WTC11 (cell line): ENCODE measurements around the gene LRRC8C. TPM values are rescaled to one million over a fixed set of nuclear protein-coding genes. Genes with fewer than 3 reads are reported as not detected.

ENCODE experiments used
- ATAC-seq: fragments of 200-7000 bp; cut with Tn5 transposase; 2 replicates; pipeline ENCODE4 v1.10.0; 2021; ENCODE audit warnings: mild to moderate bottlenecking, moderate library complexity
- CTCF ChIA-PET: fragments of 300-600 bp; sonication (Branson Sonifier 250); formaldehyde crosslinking; loops from one replicate; lab custom pipeline; 2021; ENCODE audit warnings: antibody characterized with exemption; lab: Charles Lee
- POLR2A ChIA-PET: fragments of 350-600 bp; sonication (Branson Sonifier 250); formaldehyde crosslinking; loops from one replicate; lab custom pipeline; 2021; ENCODE audit warnings: antibody characterized with exemption; lab: Charles Lee
- DNase-seq: peaks from one replicate; pipeline ENCODE4 v3.0.0; 2021; ENCODE audit warnings: low spot score
- H3K27ac Mint-ChIP-seq: 2 replicates; pipeline ENCODE4 v1.8.0; 2021; ENCODE audit warnings: mixed read lengths
- H3K27me3 Mint-ChIP-seq: 2 replicates; pipeline ENCODE4 v1.8.0; 2021; ENCODE audit warnings: low read depth, mild to moderate bottlenecking, moderate library complexity, mixed read lengths
- H3K36me3 Mint-ChIP-seq: 2 replicates; pipeline ENCODE4 v1.8.0; 2021; ENCODE audit warnings: mixed read lengths
- H3K4me1 Mint-ChIP-seq: 2 replicates; pipeline ENCODE4 v1.8.0; 2022; ENCODE audit warnings: mixed read lengths
- H3K4me3 Mint-ChIP-seq: 2 replicates; pipeline ENCODE4 v1.8.0; 2021; ENCODE audit warnings: mild to moderate bottlenecking, moderate library complexity, mixed read lengths
- H3K9me3 Mint-ChIP-seq: 2 replicates; pipeline ENCODE4 v1.8.0; 2021; ENCODE audit warnings: mixed read lengths
- ATF1 ChIP-seq: sonication (generic); formaldehyde crosslinking; IDR thresholded peaks from 2 replicates; pipeline ENCODE4 v1.8.1; 2023; ENCODE audit warnings: mild to moderate bottlenecking, moderate library complexity, missing genetic modification reagents
- CREB1 ChIP-seq: sonication (generic); formaldehyde crosslinking; IDR thresholded peaks from 2 replicates; pipeline ENCODE4 v1.8.0; 2023; ENCODE audit warnings: mild to moderate bottlenecking, missing genetic modification reagents
- ERG ChIP-seq: fragments of 250-450 bp; sonication (Bioruptor Pico); IDR thresholded peaks from 2 replicates; pipeline ENCODE4 v1.8.0; 2021; ENCODE audit warnings: mild to moderate bottlenecking
- ESRRA ChIP-seq: sonication (generic); formaldehyde crosslinking; IDR thresholded peaks from 2 replicates; pipeline ENCODE4 v1.8.1; 2022; ENCODE audit warnings: mild to moderate bottlenecking, missing genetic modification reagents, borderline replicate concordance
- ETV6 ChIP-seq: sonication (generic); formaldehyde crosslinking; IDR thresholded peaks from 2 replicates; pipeline ENCODE4 v1.8.1; 2022; ENCODE audit warnings: mild to moderate bottlenecking, missing genetic modification reagents
- IRF2 ChIP-seq: sonication (generic); formaldehyde crosslinking; IDR thresholded peaks from 2 replicates; pipeline ENCODE4 v1.8.0; 2022; ENCODE audit warnings: low read depth, missing genetic modification reagents, borderline replicate concordance
- JAZF1 ChIP-seq: fragments of 250-450 bp; sonication (Bioruptor Pico); IDR thresholded peaks from 2 replicates; pipeline ENCODE4 v1.9.0; 2021; ENCODE audit warnings: moderate library complexity, mild to moderate bottlenecking, inconsistent platforms
- NFATC4 ChIP-seq: fragments of 250-450 bp; sonication (Bioruptor Pico); IDR thresholded peaks from 2 replicates; pipeline ENCODE4 v1.9.0; 2021; ENCODE audit warnings: mild to moderate bottlenecking
- NFYB ChIP-seq: sonication (generic); formaldehyde crosslinking; conservative IDR thresholded peaks from 2 replicates; pipeline ENCODE4 v1.8.0; 2022; ENCODE audit warnings: low read depth, missing genetic modification reagents
- NR3C1 ChIP-seq: sonication (generic); formaldehyde crosslinking; conservative IDR thresholded peaks from 2 replicates; pipeline ENCODE4 v1.8.1; 2023; ENCODE audit warnings: low read depth, mild to moderate bottlenecking, missing genetic modification reagents
- SOX15 ChIP-seq: fragments of 250-450 bp; sonication (Bioruptor Pico); IDR thresholded peaks from 2 replicates; pipeline ENCODE4 v1.9.0; 2021; ENCODE audit warnings: mild to moderate bottlenecking
- STAT6 ChIP-seq: sonication (generic); formaldehyde crosslinking; conservative IDR thresholded peaks from 2 replicates; pipeline ENCODE4 v1.8.1; 2023; ENCODE audit warnings: mild to moderate bottlenecking, low read depth, missing genetic modification reagents, moderate library complexity
- TCF7 ChIP-seq: sonication (generic); formaldehyde crosslinking; IDR thresholded peaks from 2 replicates; pipeline ENCODE4 v1.8.0; 2022; ENCODE audit warnings: mild to moderate bottlenecking, low read depth, missing genetic modification reagents, moderate library complexity
- USF2 ChIP-seq: sonication (generic); formaldehyde crosslinking; IDR thresholded peaks from 2 replicates; pipeline ENCODE4 v1.8.1; 2023; ENCODE audit warnings: mild to moderate bottlenecking, missing genetic modification reagents, moderate library complexity
- ZBTB21 ChIP-seq: sonication (generic); formaldehyde crosslinking; IDR thresholded peaks from 2 replicates; pipeline ENCODE4 v1.8.1; 2023; ENCODE audit warnings: mild to moderate bottlenecking, missing genetic modification reagents, borderline replicate concordance
- ZNF138 ChIP-seq: sonication (generic); formaldehyde crosslinking; conservative IDR thresholded peaks from 2 replicates; pipeline ENCODE4 v1.8.1; 2022; ENCODE audit warnings: mild to moderate bottlenecking, moderate library complexity, missing genetic modification reagents
- ZNF671 ChIP-seq: fragments of 250-450 bp; sonication (Bioruptor Pico); IDR thresholded peaks from 2 replicates; pipeline ENCODE4 v1.8.0; 2021; ENCODE audit warnings: mild to moderate bottlenecking
- total RNA-seq: library from RNA; stranded (reverse); gene quantifications from 3 replicates; pipeline ENCODE4 v1.2.3, GENCODE V29; 2021
- TF ChIP-seq, protein P1 (sequence below): sonication (generic); formaldehyde crosslinking; IDR thresholded peaks from 2 replicates; pipeline ENCODE4 v1.8.1; 2023; ENCODE audit warnings: mild to moderate bottlenecking, missing genetic modification reagents, moderate library complexity
- TF ChIP-seq, protein P2 (sequence below): sonication (generic); formaldehyde crosslinking; IDR thresholded peaks from 2 replicates; pipeline ENCODE4 v1.8.0; 2022; ENCODE audit warnings: mild to moderate bottlenecking, missing genetic modification reagents

LRRC8C gene
- total RNA-seq, 1 experiment from 2014 or later, result 1.8 TPM

GRCh38 chr1:89610457-89611011 lies 22.4 kb upstream of the LRRC8C start:
- CTCF ChIA-PET, result interaction anchor here (3.0 kb wide), 1 partner anchor 153 kb away, joined by 12 read pairs; no protein-coding TSS in a partner anchor
- ATAC-seq (peak; percentile 62), DNase-seq (no peak)
- H3K27me3 Mint-ChIP-seq, result no peaks in the 10 kb centered on the region
- H3K4me1 Mint-ChIP-seq, result peaks cover 8% of the 10 kb centered on the region
- no peak overlapping the region for H3K27ac Mint-ChIP-seq
- TF ChIP-seq JAZF1 (CRISPR knock-in tag) (no peak), USF2 (CRISPR knock-in tag) (no peak), ESRRA (CRISPR knock-in tag) (no peak), STAT6 (no peak), NR3C1 (no peak)
- H3K4me3 Mint-ChIP-seq, result no peak overlapping the region
- H3K36me3 Mint-ChIP-seq, result no peaks in the 10 kb centered on the region
- no peaks in the 10 kb centered on the region for H3K9me3 Mint-ChIP-seq
- POLR2A ChIA-PET, result no interaction called here

- peaks cover 8% of the 10 kb centered on the region for H3K4me1 Mint-ChIP-seq
- no peak for DNase-seq
- ChIA-PET CTCF (interaction anchor here (1.1 to 1.4 kb wide), 2 partner anchors 128 to 151 kb away, joined by 3 to 8 read pairs; no protein-coding TSS in a partner anchor), POLR2A (no interaction called here)
- ATAC-seq, result no peak
- no peak overlapping the region for H3K27ac Mint-ChIP-seq
- no peaks in the 10 kb centered on the region for H3K27me3 Mint-ChIP-seq
- H3K9me3 Mint-ChIP-seq, result peaks cover 5% of the 10 kb centered on the region
- H3K36me3 Mint-ChIP-seq, result peaks cover 10% of the 10 kb centered on the region
- H3K4me3 Mint-ChIP-seq, result no peak overlapping the region
- TF ChIP-seq, protein P1, sequence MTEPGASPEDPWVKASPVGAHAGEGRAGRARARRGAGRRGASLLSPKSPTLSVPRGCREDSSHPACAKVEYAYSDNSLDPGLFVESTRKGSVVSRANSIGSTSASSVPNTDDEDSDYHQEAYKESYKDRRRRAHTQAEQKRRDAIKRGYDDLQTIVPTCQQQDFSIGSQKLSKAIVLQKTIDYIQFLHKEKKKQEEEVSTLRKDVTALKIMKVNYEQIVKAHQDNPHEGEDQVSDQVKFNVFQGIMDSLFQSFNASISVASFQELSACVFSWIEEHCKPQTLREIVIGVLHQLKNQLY (CRISPR knock-in tag), result no peak
- TF ChIP-seq NFATC4 (CRISPR knock-in tag) (no peak), IRF2 (CRISPR knock-in tag) (no peak), ATF1 (no peak), CREB1 (CRISPR knock-in tag) (no peak), ZBTB21 (CRISPR knock-in tag) (no peak), ZNF671 (no peak), NFYB (CRISPR knock-in tag) (no peak), TCF7 (no peak), ZNF138 (CRISPR knock-in tag) (no peak), ETV6 (CRISPR knock-in tag) (no peak), ERG (CRISPR knock-in tag) (no peak), SOX15 (CRISPR knock-in tag) (no peak)
- TF ChIP-seq, protein P2, sequence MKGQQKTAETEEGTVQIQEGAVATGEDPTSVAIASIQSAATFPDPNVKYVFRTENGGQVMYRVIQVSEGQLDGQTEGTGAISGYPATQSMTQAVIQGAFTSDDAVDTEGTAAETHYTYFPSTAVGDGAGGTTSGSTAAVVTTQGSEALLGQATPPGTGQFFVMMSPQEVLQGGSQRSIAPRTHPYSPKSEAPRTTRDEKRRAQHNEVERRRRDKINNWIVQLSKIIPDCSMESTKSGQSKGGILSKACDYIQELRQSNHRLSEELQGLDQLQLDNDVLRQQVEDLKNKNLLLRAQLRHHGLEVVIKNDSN, result no peak
- TF ChIP-seq, all 79 proteins: peak for 0
Measured at GRCh38 chr1:89611721-89612120, 21.2 kb upstream of the LRRC8C start.
